A549 treated with AZD2906 at 1 μM for 4 hours (cell line): ENCODE results near the gene CCDC74A. TPM values are rescaled to one million over a fixed set of nuclear protein-coding genes. Genes with fewer than 3 reads are reported as not detected.

Source experiments
- total RNA-seq: library from RNA; stranded (reverse); fragments of 200-300 nt; extraction: Qiagen RNA extraction; gene quantifications from 5 replicates; pipeline ENCODE4 v1.2.3, GENCODE V29; 2022

CCDC74A gene
- total RNA-seq = 11.1 to 16.2 TPM (median 15.0 TPM) in 5 replicates

GRCh38 chr2:131527131-131528001 lies at the start of gene CCDC74A:
Gene CCDC74A (plus strand): TSS chr2:131527888. CDS start chr2:131527971, 83 bp downstream.

DNA sequence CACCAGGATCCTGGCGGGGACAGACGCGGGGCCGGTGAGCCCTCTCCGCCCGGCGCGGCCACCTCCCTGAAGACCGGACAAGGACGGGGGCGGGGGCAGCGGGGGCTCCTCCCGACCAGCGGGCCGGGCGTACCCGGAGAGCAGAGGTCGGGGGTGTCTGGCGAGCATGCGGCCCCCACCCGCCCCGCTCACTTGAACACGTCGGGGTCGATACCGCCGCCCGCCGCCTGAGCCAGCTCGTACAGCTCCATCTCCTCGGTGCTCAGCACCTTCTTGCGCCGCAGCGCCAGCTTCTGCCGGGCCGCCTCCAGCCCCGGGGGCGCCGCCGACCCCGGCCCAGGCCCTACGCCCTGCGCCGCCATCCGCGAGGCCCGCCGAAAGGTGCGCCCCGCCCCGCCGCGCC lies 35.7 kb upstream of the CCDC74A start, which contains the start of gene MZT2A:
Gene MZT2A, minus strand, starts transcription at position 383 of the 403 bp plus-strand sequence. Its CDS starts 21 bp downstream, at position 362.

Other genes starting within 250 kb of the CCDC74A start
- 0.02 to 0.03 TPM (median 0.02 TPM) in 3 of 5 replicates, not detected in the others for gene RAB6D, start 163.7 kb upstream of the CCDC74A start, total RNA-seq
- gene TUBA3D, start 51.8 kb upstream of the CCDC74A start, total RNA-seq = 8.3 to 16.0 TPM (median 10.2 TPM) in 5 replicates
- gene MZT2A, start 35.5 kb upstream of the CCDC74A start, total RNA-seq = 120 to 224 TPM (median 213 TPM) in 5 replicates